K562 (cell line): ENCODE measurements around the gene MUCL3. TPM values are rescaled to one million over a fixed set of nuclear protein-coding genes. Genes with fewer than 3 reads are reported as not detected.

Experiments used
- ATAC-seq: fragments of 200-7000 bp; cut with Tn5 transposase; 3 replicates; pipeline ENCODE4 v1.9.1; 2020; ENCODE audit warnings: moderate library complexity
- BruUV-seq: library from RNA; stranded (reverse); fragments of 400-500 nt; replicated peaks from 2 replicates; lab custom pipeline; 2021; lab: Mats Ljungman, UMichigan
- CTCF ChIA-PET: fragments of 300-600 bp; formaldehyde crosslinking; extraction: SDS; loops from one replicate; lab custom pipeline; 2021; ENCODE audit warnings: low intra/inter-chr PET ratio; lab: Yijun Ruan, JAX
- POLR2A ChIA-PET: fragments of 300-600, 350-650 bp; sonication (Branson Sonifier 250); formaldehyde crosslinking; extraction: SDS; loops from one replicate; lab custom pipeline; 2021; ENCODE audit warnings: antibody characterized with exemption, inconsistent platforms; lab: Yijun Ruan, JAX
- DNase-seq, 4 experiments: peaks; one replicate each; pipeline versions ENCODE4 v3.0.0 to v3.0.0-alpha.2; 2011 to 2018; ENCODE audit warnings: low spot score in 3 of 4, mixed read lengths in 3 of 4; ENCODE audit errors: extremely low read depth in 1 of 4
- FAIRE-seq: peaks from 2 replicates; lab custom pipeline; 2011; peaks lifted over from hg19 to GRCh38; lab: Jason Lieb, UNC
- H2AFZ ChIP-seq: 2 replicates; pipeline ENCODE4 v1.6.0; 2011; ENCODE audit warnings: low read depth, low read length, control low read depth, inconsistent platforms
- H3K27ac ChIP-seq: fragments of 200-600 bp; 3 replicates; pipeline ENCODE4 v1.8.0; 2011; ENCODE audit warnings: low read depth, mild to moderate bottlenecking, control low read depth, inconsistent platforms, low read length, moderate library complexity, mixed read lengths; ENCODE audit errors: extremely low read depth
- H3K27me3 ChIP-seq, 2 experiments: fragments of 300-600 bp in 1 of 2; 2 replicates in 1 of 2; 3 replicates in 1 of 2; pipeline versions ENCODE4 v1.6.0 to v1.8.0; 2011; ENCODE audit warnings: inconsistent platforms in 2 of 2, low read length in 2 of 2, mild to moderate bottlenecking in 1 of 2, mixed read lengths in 1 of 2, moderate library complexity in 1 of 2; ENCODE audit not compliant: control insufficient read depth in 2 of 2, insufficient read depth in 2 of 2
- H3K36me3 ChIP-seq: fragments of 300-600 bp; 3 replicates; pipeline ENCODE4 v1.8.0; 2011; ENCODE audit warnings: mild to moderate bottlenecking, low read length, inconsistent platforms; ENCODE audit not compliant: control insufficient read depth, insufficient read depth
- H3K4me1 ChIP-seq, 2 experiments: fragments of 200-600 bp in 1 of 2; replicated peaks in 1 of 2; 2 replicates in 1 of 2; 3 replicates in 1 of 2; pipeline versions ENCODE4 v1.5.1 to v1.8.0; 2011; ENCODE audit warnings: inconsistent platforms in 2 of 2, low read length in 2 of 2, mild to moderate bottlenecking in 1 of 2, mixed read lengths in 1 of 2, moderate library complexity in 1 of 2; ENCODE audit not compliant: control insufficient read depth in 2 of 2, insufficient read depth in 2 of 2
- H3K4me2 ChIP-seq: 2 replicates; pipeline ENCODE4 v1.6.1; 2011; ENCODE audit warnings: low read length, control low read depth, inconsistent platforms, mixed read lengths; ENCODE audit not compliant: insufficient read depth
- H3K4me3 ChIP-seq: fragments of 200-600 bp; sonication (generic), shearing (Covaris generic); 2 replicates; pipeline ENCODE4 v1.5.1; 2016; ENCODE audit warnings: control low read depth, inconsistent platforms
- H3K79me2 ChIP-seq: fragments of 200-600 bp; 3 replicates; pipeline ENCODE4 v1.8.0; 2011; ENCODE audit warnings: low read length, inconsistent platforms; ENCODE audit not compliant: control insufficient read depth, insufficient read depth
- H3K9ac ChIP-seq, 2 experiments: 2 replicates each; pipeline versions ENCODE4 v1.6.0 to v1.6.1; 2011; ENCODE audit warnings: low read depth in 2 of 2, low read length in 2 of 2, control low read depth in 1 of 2, inconsistent platforms in 1 of 2, mild to moderate bottlenecking in 1 of 2, mixed read lengths in 1 of 2; ENCODE audit not compliant: insufficient read depth in 1 of 2
- H3K9me1 ChIP-seq: one replicate; pipeline ENCODE4 v1.6.0; 2011; ENCODE audit warnings: inconsistent platforms, mild to moderate bottlenecking, low read length, moderate library complexity; ENCODE audit not compliant: control insufficient read depth, insufficient read depth
- H3K9me3 ChIP-seq: replicated peaks from 2 replicates; pipeline ENCODE4 v1.5.1; 2011; ENCODE audit warnings: low read depth, low read length, inconsistent platforms; ENCODE audit not compliant: control insufficient read depth, insufficient read depth
- H4K20me1 ChIP-seq: replicated peaks from 2 replicates; pipeline ENCODE4 v1.6.1; 2011; ENCODE audit warnings: low read length, inconsistent platforms, mixed read lengths; ENCODE audit not compliant: control insufficient read depth, insufficient read depth
- BCL6 ChIP-seq: fragments of 250-450 bp; sonication (Bioruptor Pico); IDR thresholded peaks from 2 replicates; pipeline ENCODE4 v1.4.0; 2020
- C11orf30 ChIP-seq: fragments of 450-650 bp; IDR thresholded peaks from 2 replicates; pipeline ENCODE4 v1.6.1; 2016; ENCODE audit warnings: low read depth, mild to moderate bottlenecking
- LARP7 ChIP-seq: fragments of 450-650 bp; IDR thresholded peaks from 2 replicates; pipeline ENCODE4 v1.6.1; 2016
- WGBS: fragments of 100-300 bp; shearing (Covaris generic); methylation state at CpG from one replicate; pipeline ENCODE4 v1.1.6; 2016; ENCODE audit warnings: low coverage, mixed read lengths; ENCODE audit not compliant: insufficient coverage; ENCODE audit errors: missing lambda C conversion rate; 5-methylcytosine and 5-hydroxymethylcytosine counted together
- in situ Hi-C: fragments of 300-500 bp; cut with MboI; formaldehyde crosslinking; loops from 4 replicates; pipeline ENCODE4 v1.15.0; 2018; ENCODE audit warnings: inconsistent platforms, mixed read lengths
- intact Hi-C: fragments of 100-400 bp; cut with micrococcal nuclease; formaldehyde crosslinking; loops from 2 replicates; pipeline ENCODE4 v1.14.2; 2022
- polyA plus RNA-seq, 8 experiments: library from polyadenylated mRNA; depleted of rRNA in 4 of 8; stranded (reverse) in 5 of 8; unstranded in 3 of 8; fragments of >200 nt; fragmentation: Nextera tagmentation in 2 of 8; fragmentation: Illumina TruSeq in 1 of 8; extraction: Ambion mirVana in 2 of 8; extraction: Trizol in 1 of 8; gene quantifications; 2 replicates each; pipeline versions ENCODE4 v1.2.1 to v1.2.3, GENCODE V29; 2011 to 2014; ENCODE audit warnings: inconsistent platforms in 1 of 8, missing spikeins in 1 of 8
- total RNA-seq, 7 experiments: library from RNA; depleted of rRNA in 6 of 7; stranded (reverse); fragments of >200 nt in 6 of 7; fragmentation: Illumina TruSeq in 2 of 7; extraction: Trizol in 2 of 7; gene quantifications; 2 replicates each; pipeline versions ENCODE4 v1.2.1 to v1.2.3, GENCODE V29; 2011 to 2021; ENCODE audit warnings: low replicate concordance in 1 of 7
- TF ChIP-seq, protein P1 (sequence below): IDR thresholded peaks from 2 replicates; pipeline ENCODE4 v1.6.1; 2011; ENCODE audit warnings: borderline replicate concordance, low read depth, mild to moderate bottlenecking, moderate library complexity, low read length; ENCODE audit not compliant: insufficient read depth, poor library complexity, severe bottlenecking
- TF ChIP-seq, protein P2 (sequence below): sonication (generic); formaldehyde crosslinking; IDR thresholded peaks from 2 replicates; pipeline ENCODE4 v1.8.1; 2023; ENCODE audit warnings: mild to moderate bottlenecking, missing genetic modification reagents
- TF ChIP-seq, protein P3 (sequence below): fragments of 450-650 bp; conservative IDR thresholded peaks from 2 replicates; pipeline ENCODE4 v1.6.1; 2016; ENCODE audit warnings: missing genetic modification characterization, low read depth, mild to moderate bottlenecking, control low read depth, missing compliant biosample characterization

The MUCL3 gene
- total and polyA plus RNA-seq, 9 of the 15 experiments (the other 6 are each of a cell fraction or from before 2014, with no cell fraction given), result 0.07 TPM; not detected in 8

DNA sequence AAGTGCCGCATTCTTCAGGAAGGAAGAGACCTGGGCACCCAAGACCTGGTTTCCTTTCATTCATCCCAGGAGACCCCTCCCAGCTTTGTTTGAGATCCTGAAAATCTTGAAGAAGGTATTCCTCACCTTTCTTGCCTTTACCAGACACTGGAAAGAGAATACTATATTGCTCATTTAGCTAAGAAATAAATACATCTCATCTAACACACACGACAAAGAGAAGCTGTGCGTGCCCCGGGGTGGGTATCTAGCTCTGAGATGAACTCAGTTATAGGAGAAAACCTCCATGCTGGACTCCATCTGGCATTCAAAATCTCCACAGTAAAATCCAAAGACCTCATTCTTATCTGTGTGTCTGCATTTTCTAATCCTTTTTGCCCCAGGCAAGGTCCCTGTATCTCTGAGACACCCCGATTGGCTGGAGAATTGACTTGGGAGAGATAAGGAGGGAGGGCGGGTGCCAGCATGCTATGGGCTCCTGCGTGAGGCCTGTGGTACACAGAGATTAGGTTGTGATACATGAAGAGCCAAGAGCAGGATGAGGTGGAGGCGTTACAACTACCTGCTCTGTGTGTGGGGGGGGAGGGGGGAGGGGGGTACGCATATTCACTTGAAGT is 47.5 kb downstream of the MUCL3 start:
- CTCF ChIA-PET, result no interaction called here
- 9% methylated on average over 8 of the region's 9 CpGs for WGBS
- no peak overlapping the region for H3K27ac ChIP-seq
- H3K4me2 ChIP-seq, result no peak overlapping the region
- ATAC-seq (peak; percentile 79), FAIRE-seq (peak; percentile 40), DNase-seq (peak; percentile 42 to 80 (median 66))
- no peaks in the 10 kb centered on the region for H3K9me1 ChIP-seq
- intact Hi-C loops, result no loop called here
- H3K36me3 ChIP-seq, result no peaks in the 10 kb centered on the region
- H4K20me1 ChIP-seq, result peaks cover 4% of the 10 kb centered on the region; the same call in 1 of the 2 replicates
- POLR2A ChIA-PET, result interaction anchor here (0.6 to 1.4 kb wide), 4 partner anchors 10 to 543 kb away, joined by 3 to 6 read pairs (median 3); no protein-coding TSS in a partner anchor
- peaks cover 0 to 2% of the 10 kb centered on the region in 2 experiments; a peak in 2 of 5 replicates for H3K4me1 ChIP-seq
- H3K9me3 ChIP-seq, result no peaks in the 10 kb centered on the region
- no peaks in the 10 kb centered on the region for H3K79me2 ChIP-seq
- H3K9ac ChIP-seq, result no peak overlapping the region
- no peak overlapping the region for H3K4me3 ChIP-seq
- in situ Hi-C loops, result no loop called here
- H2AFZ ChIP-seq, result no peak overlapping the region
- peaks cover 23 to 52% of the 10 kb centered on the region in 2 experiments for H3K27me3 ChIP-seq
- BruUV-seq, result no TSS peak
- TF ChIP-seq C11orf30, result no peak
- TF ChIP-seq, protein P1, sequence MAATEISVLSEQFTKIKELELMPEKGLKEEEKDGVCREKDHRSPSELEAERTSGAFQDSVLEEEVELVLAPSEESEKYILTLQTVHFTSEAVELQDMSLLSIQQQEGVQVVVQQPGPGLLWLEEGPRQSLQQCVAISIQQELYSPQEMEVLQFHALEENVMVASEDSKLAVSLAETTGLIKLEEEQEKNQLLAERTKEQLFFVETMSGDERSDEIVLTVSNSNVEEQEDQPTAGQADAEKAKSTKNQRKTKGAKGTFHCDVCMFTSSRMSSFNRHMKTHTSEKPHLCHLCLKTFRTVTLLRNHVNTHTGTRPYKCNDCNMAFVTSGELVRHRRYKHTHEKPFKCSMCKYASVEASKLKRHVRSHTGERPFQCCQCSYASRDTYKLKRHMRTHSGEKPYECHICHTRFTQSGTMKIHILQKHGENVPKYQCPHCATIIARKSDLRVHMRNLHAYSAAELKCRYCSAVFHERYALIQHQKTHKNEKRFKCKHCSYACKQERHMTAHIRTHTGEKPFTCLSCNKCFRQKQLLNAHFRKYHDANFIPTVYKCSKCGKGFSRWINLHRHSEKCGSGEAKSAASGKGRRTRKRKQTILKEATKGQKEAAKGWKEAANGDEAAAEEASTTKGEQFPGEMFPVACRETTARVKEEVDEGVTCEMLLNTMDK, result no peak
- TF ChIP-seq LARP7, result no peak
- TF ChIP-seq, protein P2, sequence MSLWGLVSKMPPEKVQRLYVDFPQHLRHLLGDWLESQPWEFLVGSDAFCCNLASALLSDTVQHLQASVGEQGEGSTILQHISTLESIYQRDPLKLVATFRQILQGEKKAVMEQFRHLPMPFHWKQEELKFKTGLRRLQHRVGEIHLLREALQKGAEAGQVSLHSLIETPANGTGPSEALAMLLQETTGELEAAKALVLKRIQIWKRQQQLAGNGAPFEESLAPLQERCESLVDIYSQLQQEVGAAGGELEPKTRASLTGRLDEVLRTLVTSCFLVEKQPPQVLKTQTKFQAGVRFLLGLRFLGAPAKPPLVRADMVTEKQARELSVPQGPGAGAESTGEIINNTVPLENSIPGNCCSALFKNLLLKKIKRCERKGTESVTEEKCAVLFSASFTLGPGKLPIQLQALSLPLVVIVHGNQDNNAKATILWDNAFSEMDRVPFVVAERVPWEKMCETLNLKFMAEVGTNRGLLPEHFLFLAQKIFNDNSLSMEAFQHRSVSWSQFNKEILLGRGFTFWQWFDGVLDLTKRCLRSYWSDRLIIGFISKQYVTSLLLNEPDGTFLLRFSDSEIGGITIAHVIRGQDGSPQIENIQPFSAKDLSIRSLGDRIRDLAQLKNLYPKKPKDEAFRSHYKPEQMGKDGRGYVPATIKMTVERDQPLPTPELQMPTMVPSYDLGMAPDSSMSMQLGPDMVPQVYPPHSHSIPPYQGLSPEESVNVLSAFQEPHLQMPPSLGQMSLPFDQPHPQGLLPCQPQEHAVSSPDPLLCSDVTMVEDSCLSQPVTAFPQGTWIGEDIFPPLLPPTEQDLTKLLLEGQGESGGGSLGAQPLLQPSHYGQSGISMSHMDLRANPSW, result no peak
- no peak for TF ChIP-seq BCL6
- TF ChIP-seq, protein P3, sequence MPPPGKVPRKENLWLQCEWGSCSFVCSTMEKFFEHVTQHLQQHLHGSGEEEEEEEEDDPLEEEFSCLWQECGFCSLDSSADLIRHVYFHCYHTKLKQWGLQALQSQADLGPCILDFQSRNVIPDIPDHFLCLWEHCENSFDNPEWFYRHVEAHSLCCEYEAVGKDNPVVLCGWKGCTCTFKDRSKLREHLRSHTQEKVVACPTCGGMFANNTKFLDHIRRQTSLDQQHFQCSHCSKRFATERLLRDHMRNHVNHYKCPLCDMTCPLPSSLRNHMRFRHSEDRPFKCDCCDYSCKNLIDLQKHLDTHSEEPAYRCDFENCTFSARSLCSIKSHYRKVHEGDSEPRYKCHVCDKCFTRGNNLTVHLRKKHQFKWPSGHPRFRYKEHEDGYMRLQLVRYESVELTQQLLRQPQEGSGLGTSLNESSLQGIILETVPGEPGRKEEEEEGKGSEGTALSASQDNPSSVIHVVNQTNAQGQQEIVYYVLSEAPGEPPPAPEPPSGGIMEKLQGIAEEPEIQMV (tag), result no peak
